GM12873 (cell line): ENCODE measurements around the gene LRRTM4.

Experiments
- TF ChIP-seq, protein P1 (sequence below): IDR thresholded peaks from 2 replicates; pipeline ENCODE4 v1.5.1; 2012; ENCODE audit warnings: low read depth, mild to moderate bottlenecking, moderate library complexity, low read length, control low read depth; ENCODE audit not compliant: insufficient read depth; ENCODE audit errors: missing control alignments

Gene LRRTM4

GRCh38 chr2:76793647-76794334 is 728.4 kb downstream of the LRRTM4 start:
- TF ChIP-seq, protein P1, sequence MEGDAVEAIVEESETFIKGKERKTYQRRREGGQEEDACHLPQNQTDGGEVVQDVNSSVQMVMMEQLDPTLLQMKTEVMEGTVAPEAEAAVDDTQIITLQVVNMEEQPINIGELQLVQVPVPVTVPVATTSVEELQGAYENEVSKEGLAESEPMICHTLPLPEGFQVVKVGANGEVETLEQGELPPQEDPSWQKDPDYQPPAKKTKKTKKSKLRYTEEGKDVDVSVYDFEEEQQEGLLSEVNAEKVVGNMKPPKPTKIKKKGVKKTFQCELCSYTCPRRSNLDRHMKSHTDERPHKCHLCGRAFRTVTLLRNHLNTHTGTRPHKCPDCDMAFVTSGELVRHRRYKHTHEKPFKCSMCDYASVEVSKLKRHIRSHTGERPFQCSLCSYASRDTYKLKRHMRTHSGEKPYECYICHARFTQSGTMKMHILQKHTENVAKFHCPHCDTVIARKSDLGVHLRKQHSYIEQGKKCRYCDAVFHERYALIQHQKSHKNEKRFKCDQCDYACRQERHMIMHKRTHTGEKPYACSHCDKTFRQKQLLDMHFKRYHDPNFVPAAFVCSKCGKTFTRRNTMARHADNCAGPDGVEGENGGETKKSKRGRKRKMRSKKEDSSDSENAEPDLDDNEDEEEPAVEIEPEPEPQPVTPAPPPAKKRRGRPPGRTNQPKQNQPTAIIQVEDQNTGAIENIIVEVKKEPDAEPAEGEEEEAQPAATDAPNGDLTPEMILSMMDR, result no peak

GRCh38 chr2:76763276-76763675 is 758.9 kb downstream of the LRRTM4 start:
- TF ChIP-seq, protein P1, result no peak

- TF ChIP-seq, protein P1, result no peak
These were observed 761.8 kb downstream of the LRRTM4 start for GRCh38 chr2:76760367-76760704.

GRCh38 chr2:76759634-76760366 is 762.4 kb downstream of the LRRTM4 start:
- TF ChIP-seq, protein P1, result no peak

GRCh38 chr2:76752506-76752905 is 769.7 kb downstream of the LRRTM4 start:
- TF ChIP-seq, protein P1, result no peak

- TF ChIP-seq, protein P1, result no peak
These were observed 772.3 kb downstream of the LRRTM4 start for GRCh38 chr2:76749858-76750257.

GRCh38 chr2:76748581-76749296 is 773.4 kb downstream of the LRRTM4 start:
- TF ChIP-seq, protein P1, result no peak
